ENCODE results near the gene NDUFB11.

- TF ChIP-seq CTCF (IDR thresholded peaks at IDR 0.05) (peak; percentile 59 to 95 (median 93)), POLR2A (IDR thresholded peaks at IDR 0.05; ENCODE audit: low read depth) (peak; percentile 45)
Observed at GRCh38 chrX:47193475-47194193, 49.1 kb upstream of the NDUFB11 start, which contains the start of gene UBA1.
